HepG2 (cell line): ENCODE data around the gene NAIF1. TPM values are rescaled to one million over a fixed set of nuclear protein-coding genes. Genes with fewer than 3 reads are reported as not detected.

Experiments used
- CBX5 ChIP-seq: sonication (generic); formaldehyde crosslinking; IDR thresholded peaks from 2 replicates; pipeline ENCODE4 v1.4.0; 2020; ENCODE audit warnings: missing genetic modification reagents, borderline replicate concordance
- EEA1 ChIP-seq: sonication (generic); formaldehyde crosslinking; IDR thresholded peaks from 2 replicates; pipeline ENCODE4 v1.5.1; 2020; ENCODE audit warnings: mild to moderate bottlenecking, missing genetic modification reagents, borderline replicate concordance
- FOSL1 ChIP-seq: sonication (generic); formaldehyde crosslinking; IDR thresholded peaks from 2 replicates; pipeline ENCODE4 v1.9.0; 2021; ENCODE audit warnings: missing genetic modification reagents, borderline replicate concordance
- HNF1A ChIP-seq, 2 experiments: sonication (generic) in 1 of 2; formaldehyde crosslinking in 1 of 2; IDR thresholded peaks; 2 replicates each; pipeline versions ENCODE4 v1.4.0 to v1.6.1; 2016 to 2020; ENCODE audit warnings: borderline replicate concordance in 1 of 2, low read depth in 1 of 2, mild to moderate bottlenecking in 1 of 2, missing genetic modification reagents in 1 of 2
- HOXA3 ChIP-seq: sonication (generic); formaldehyde crosslinking; IDR thresholded peaks from 2 replicates; pipeline ENCODE4 v1.5.0; 2020; ENCODE audit warnings: missing genetic modification reagents
- KLF11 ChIP-seq: IDR thresholded peaks from 2 replicates; pipeline ENCODE4 v1.6.1; 2016; ENCODE audit warnings: missing compliant biosample characterization
- KLF13 ChIP-seq: sonication (generic); formaldehyde crosslinking; IDR thresholded peaks from 2 replicates; pipeline ENCODE4 v1.4.0; 2020; ENCODE audit warnings: mild to moderate bottlenecking, missing genetic modification reagents
- NFE2L1 ChIP-seq: sonication (generic); formaldehyde crosslinking; IDR thresholded peaks from 2 replicates; pipeline ENCODE4 v1.4.0; 2020; ENCODE audit warnings: missing genetic modification reagents, mild to moderate bottlenecking, borderline replicate concordance
- PPARG ChIP-seq: conservative IDR thresholded peaks from 2 replicates; pipeline ENCODE4 v1.6.1; 2016; ENCODE audit warnings: missing biosample characterization, missing genetic modification reagents
- SSRP1 ChIP-seq: IDR thresholded peaks from 2 replicates; pipeline ENCODE4 v1.6.1; 2016; ENCODE audit warnings: control low read depth
- ZHX1 ChIP-seq: sonication (generic); formaldehyde crosslinking; IDR thresholded peaks from 2 replicates; pipeline ENCODE4 v1.8.1; 2022; ENCODE audit warnings: low read depth, mild to moderate bottlenecking, missing genetic modification reagents
- ZKSCAN5 ChIP-seq: sonication (generic); formaldehyde crosslinking; IDR thresholded peaks from 2 replicates; pipeline ENCODE4 v1.5.1; 2020; ENCODE audit warnings: mild to moderate bottlenecking, missing genetic modification reagents
- ZNF275 ChIP-seq: sonication (generic); formaldehyde crosslinking; IDR thresholded peaks from 2 replicates; pipeline ENCODE4 v1.8.0; 2022; ENCODE audit warnings: missing genetic modification reagents, mild to moderate bottlenecking, inconsistent platforms, borderline replicate concordance
- ZNF280B ChIP-seq: sonication (generic); formaldehyde crosslinking; IDR thresholded peaks from 2 replicates; pipeline ENCODE4 v1.5.0; 2020; ENCODE audit warnings: missing genetic modification reagents, mild to moderate bottlenecking, borderline replicate concordance
- ZNF296 ChIP-seq: sonication (generic); formaldehyde crosslinking; conservative IDR thresholded peaks from 2 replicates; pipeline ENCODE4 v1.5.0; 2020; ENCODE audit warnings: mild to moderate bottlenecking, missing genetic modification reagents
- ZNF331 ChIP-seq: sonication (generic); formaldehyde crosslinking; IDR thresholded peaks from 2 replicates; pipeline ENCODE4 v1.4.0; 2020; ENCODE audit warnings: missing genetic modification reagents
- ZNF768 ChIP-seq: sonication (generic); formaldehyde crosslinking; IDR thresholded peaks from 2 replicates; pipeline ENCODE4 v1.4.0; 2020; ENCODE audit warnings: missing genetic modification reagents
- ZNF800 ChIP-seq: sonication (generic); formaldehyde crosslinking; IDR thresholded peaks from 2 replicates; pipeline ENCODE4 v1.4.0; 2020; ENCODE audit warnings: missing genetic modification reagents
- polyA plus RNA-seq, 8 experiments: library from polyadenylated mRNA; depleted of rRNA in 3 of 8; stranded (reverse) in 7 of 8; unstranded in 1 of 8; fragments of >200 nt; fragmentation: Illumina TruSeq in 4 of 8; extraction: Trizol in 4 of 8; gene quantifications; 2 replicates each; pipeline versions ENCODE4 v1.2.1 to v1.2.3, GENCODE V29; 2011 to 2016; ENCODE audit warnings: low read depth in 4 of 8, missing spikeins in 1 of 8, mixed read lengths in 1 of 8; ENCODE audit not compliant: insufficient read depth in 1 of 8
- total RNA-seq, 5 experiments: library from RNA; depleted of rRNA; stranded (reverse); fragments of >200 nt; fragmentation: Illumina TruSeq; extraction: Trizol; gene quantifications; 2 replicates each; pipeline ENCODE4 v1.2.3, GENCODE V29; 2016; ENCODE audit warnings: low read depth in 1 of 5

The NAIF1 gene
- total and polyA plus RNA-seq, 2 of the 13 experiments (the other 11 are each of a cell fraction or from before 2014, with no cell fraction given): 6.0 to 6.9 TPM

GRCh38 chr9:128073253-128073886 lies 6.2 kb upstream of the NAIF1 start (continued):
- TF ChIP-seq ZNF275 (CRISPR knock-in tag) (no peak), NFE2L1 (CRISPR knock-in tag) (no peak), FOSL1 (CRISPR knock-in tag) (no peak), ZHX1 (no peak), KLF11 (CRISPR knock-in tag) (no peak), ZNF296 (CRISPR knock-in tag) (no peak), ZNF768 (no peak), ZNF331 (CRISPR knock-in tag) (no peak), EEA1 (no peak), ZNF800 (CRISPR knock-in tag) (no peak), SSRP1 (CRISPR knock-in tag) (no peak), KLF13 (CRISPR knock-in tag) (no peak), ZKSCAN5 (no peak), CBX5 (CRISPR knock-in tag) (no peak), PPARG (CRISPR knock-in tag) (peak; percentile 84), ZNF280B (CRISPR knock-in tag) (no peak), HNF1A (IDR thresholded peaks at IDR 0.05; ENCODE audit: low read depth) (no peak), HNF1A (CRISPR knock-in tag; IDR thresholded peaks at IDR 0.05; ENCODE audit: borderline replicate concordance) (no peak), HOXA3 (CRISPR knock-in tag) (0 out of 2 replicates have a peak, but pooled peaks have one; percentile 15)
